K562 (cell line): ENCODE data around the gene SQOR. TPM values are rescaled to one million over a fixed set of nuclear protein-coding genes. Genes with fewer than 3 reads are reported as not detected.

Source experiments
- ATAC-seq: fragments of 200-7000 bp; cut with Tn5 transposase; 3 replicates; pipeline ENCODE4 v1.9.1; 2020; ENCODE audit warnings: moderate library complexity
- BruUV-seq: library from RNA; stranded (reverse); fragments of 400-500 nt; replicated peaks from 2 replicates; lab custom pipeline; 2021; lab: Mats Ljungman, UMichigan
- CTCF ChIA-PET: fragments of 300-600 bp; formaldehyde crosslinking; extraction: SDS; loops from one replicate; lab custom pipeline; 2021; ENCODE audit warnings: low intra/inter-chr PET ratio; lab: Yijun Ruan, JAX
- POLR2A ChIA-PET: fragments of 300-600, 350-650 bp; sonication (Branson Sonifier 250); formaldehyde crosslinking; extraction: SDS; loops from one replicate; lab custom pipeline; 2021; ENCODE audit warnings: antibody characterized with exemption, inconsistent platforms; lab: Yijun Ruan, JAX
- DNase-seq, 4 experiments: peaks; one replicate each; pipeline versions ENCODE4 v3.0.0 to v3.0.0-alpha.2; 2011 to 2018; ENCODE audit warnings: low spot score in 3 of 4, mixed read lengths in 3 of 4; ENCODE audit errors: extremely low read depth in 1 of 4
- FAIRE-seq: peaks from 2 replicates; lab custom pipeline; 2011; peaks lifted over from hg19 to GRCh38; lab: Jason Lieb, UNC
- H2AFZ ChIP-seq: 2 replicates; pipeline ENCODE4 v1.6.0; 2011; ENCODE audit warnings: low read depth, low read length, control low read depth, inconsistent platforms
- H3K27ac ChIP-seq: fragments of 200-600 bp; 3 replicates; pipeline ENCODE4 v1.8.0; 2011; ENCODE audit warnings: low read depth, mild to moderate bottlenecking, control low read depth, inconsistent platforms, low read length, moderate library complexity, mixed read lengths; ENCODE audit errors: extremely low read depth
- H3K27me3 ChIP-seq, 2 experiments: fragments of 300-600 bp in 1 of 2; 2 replicates in 1 of 2; 3 replicates in 1 of 2; pipeline versions ENCODE4 v1.6.0 to v1.8.0; 2011; ENCODE audit warnings: inconsistent platforms in 2 of 2, low read length in 2 of 2, mild to moderate bottlenecking in 1 of 2, mixed read lengths in 1 of 2, moderate library complexity in 1 of 2; ENCODE audit not compliant: control insufficient read depth in 2 of 2, insufficient read depth in 2 of 2
- H3K36me3 ChIP-seq: fragments of 300-600 bp; 3 replicates; pipeline ENCODE4 v1.8.0; 2011; ENCODE audit warnings: mild to moderate bottlenecking, low read length, inconsistent platforms; ENCODE audit not compliant: control insufficient read depth, insufficient read depth
- H3K4me1 ChIP-seq, 2 experiments: fragments of 200-600 bp in 1 of 2; replicated peaks in 1 of 2; 2 replicates in 1 of 2; 3 replicates in 1 of 2; pipeline versions ENCODE4 v1.5.1 to v1.8.0; 2011; ENCODE audit warnings: inconsistent platforms in 2 of 2, low read length in 2 of 2, mild to moderate bottlenecking in 1 of 2, mixed read lengths in 1 of 2, moderate library complexity in 1 of 2; ENCODE audit not compliant: control insufficient read depth in 2 of 2, insufficient read depth in 2 of 2
- H3K4me2 ChIP-seq: 2 replicates; pipeline ENCODE4 v1.6.1; 2011; ENCODE audit warnings: low read length, control low read depth, inconsistent platforms, mixed read lengths; ENCODE audit not compliant: insufficient read depth
- H3K4me3 ChIP-seq: fragments of 200-600 bp; sonication (generic), shearing (Covaris generic); 2 replicates; pipeline ENCODE4 v1.5.1; 2016; ENCODE audit warnings: control low read depth, inconsistent platforms
- H3K79me2 ChIP-seq: fragments of 200-600 bp; 3 replicates; pipeline ENCODE4 v1.8.0; 2011; ENCODE audit warnings: low read length, inconsistent platforms; ENCODE audit not compliant: control insufficient read depth, insufficient read depth
- H3K9ac ChIP-seq, 2 experiments: 2 replicates each; pipeline versions ENCODE4 v1.6.0 to v1.6.1; 2011; ENCODE audit warnings: low read depth in 2 of 2, low read length in 2 of 2, control low read depth in 1 of 2, inconsistent platforms in 1 of 2, mild to moderate bottlenecking in 1 of 2, mixed read lengths in 1 of 2; ENCODE audit not compliant: insufficient read depth in 1 of 2
- H3K9me1 ChIP-seq: one replicate; pipeline ENCODE4 v1.6.0; 2011; ENCODE audit warnings: inconsistent platforms, mild to moderate bottlenecking, low read length, moderate library complexity; ENCODE audit not compliant: control insufficient read depth, insufficient read depth
- H3K9me3 ChIP-seq: replicated peaks from 2 replicates; pipeline ENCODE4 v1.5.1; 2011; ENCODE audit warnings: low read depth, low read length, inconsistent platforms; ENCODE audit not compliant: control insufficient read depth, insufficient read depth
- H4K20me1 ChIP-seq: replicated peaks from 2 replicates; pipeline ENCODE4 v1.6.1; 2011; ENCODE audit warnings: low read length, inconsistent platforms, mixed read lengths; ENCODE audit not compliant: control insufficient read depth, insufficient read depth
- CEBPG ChIP-seq, 3 experiments: fragments of 200-800 bp in 1 of 3; sonication (Bioruptor generic) in 1 of 3; sonication (generic) in 1 of 3; formaldehyde crosslinking in 1 of 3; IDR thresholded peaks in 2 of 3; conservative IDR thresholded peaks in 1 of 3; 2 replicates each; pipeline versions ENCODE4 v1.6.1 to v1.8.0; 2016 to 2022; ENCODE audit warnings: missing compliant biosample characterization in 2 of 3, missing genetic modification characterization in 2 of 3, mild to moderate bottlenecking in 1 of 3, missing genetic modification reagents in 1 of 3
- CREM ChIP-seq: IDR thresholded peaks from 2 replicates; pipeline ENCODE4 v1.6.1; 2014; ENCODE audit warnings: antibody characterized with exemption, low read depth
- FOXJ3 ChIP-seq: sonication (generic); formaldehyde crosslinking; IDR thresholded peaks from 2 replicates; pipeline ENCODE4 v1.4.0; 2020; ENCODE audit warnings: mild to moderate bottlenecking, missing genetic modification reagents
- HDAC6 ChIP-seq: IDR thresholded peaks from 2 replicates; pipeline ENCODE4 v1.6.1; 2012; ENCODE audit warnings: low read depth, mild to moderate bottlenecking, control low read depth, inconsistent platforms, low read length, moderate library complexity
- TOE1 ChIP-seq, 2 experiments: fragments of 450-650 bp in 1 of 2; sonication (generic) in 1 of 2; formaldehyde crosslinking in 1 of 2; IDR thresholded peaks; 2 replicates each; pipeline versions ENCODE4 v1.7.1 to v1.8.0; 2016 to 2022; ENCODE audit warnings: borderline replicate concordance in 2 of 2, mild to moderate bottlenecking in 2 of 2, antibody characterized with exemption in 1 of 2, inconsistent platforms in 1 of 2, low read depth in 1 of 2, missing genetic modification reagents in 1 of 2, moderate library complexity in 1 of 2
- ZNF436 ChIP-seq: fragments of 250-450, 450-650 bp; sonication (Bioruptor Pico); formaldehyde crosslinking; IDR thresholded peaks from 2 replicates; pipeline ENCODE4 v1.7.0; 2020; ENCODE audit warnings: mild to moderate bottlenecking
- WGBS: fragments of 100-300 bp; shearing (Covaris generic); methylation state at CpG from one replicate; pipeline ENCODE4 v1.1.6; 2016; ENCODE audit warnings: low coverage, mixed read lengths; ENCODE audit not compliant: insufficient coverage; ENCODE audit errors: missing lambda C conversion rate; 5-methylcytosine and 5-hydroxymethylcytosine counted together
- in situ Hi-C: fragments of 300-500 bp; cut with MboI; formaldehyde crosslinking; loops from 4 replicates; pipeline ENCODE4 v1.15.0; 2018; ENCODE audit warnings: inconsistent platforms, mixed read lengths
- intact Hi-C: fragments of 100-400 bp; cut with micrococcal nuclease; formaldehyde crosslinking; loops from 2 replicates; pipeline ENCODE4 v1.14.2; 2022
- polyA plus RNA-seq, 8 experiments: library from polyadenylated mRNA; depleted of rRNA in 4 of 8; stranded (reverse) in 5 of 8; unstranded in 3 of 8; fragments of >200 nt; fragmentation: Nextera tagmentation in 2 of 8; fragmentation: Illumina TruSeq in 1 of 8; extraction: Ambion mirVana in 2 of 8; extraction: Trizol in 1 of 8; gene quantifications; 2 replicates each; pipeline versions ENCODE4 v1.2.1 to v1.2.3, GENCODE V29; 2011 to 2014; ENCODE audit warnings: inconsistent platforms in 1 of 8, missing spikeins in 1 of 8
- total RNA-seq, 7 experiments: library from RNA; depleted of rRNA in 6 of 7; stranded (reverse); fragments of >200 nt in 6 of 7; fragmentation: Illumina TruSeq in 2 of 7; extraction: Trizol in 2 of 7; gene quantifications; 2 replicates each; pipeline versions ENCODE4 v1.2.1 to v1.2.3, GENCODE V29; 2011 to 2021; ENCODE audit warnings: low replicate concordance in 1 of 7
- TF ChIP-seq, protein P1 (sequence below): IDR thresholded peaks from 2 replicates; pipeline ENCODE4 v1.6.1; 2016; ENCODE audit warnings: missing genetic modification characterization, missing compliant biosample characterization
- TF ChIP-seq, protein P2 (sequence below): fragments of 450-650 bp; IDR thresholded peaks from 2 replicates; pipeline ENCODE4 v1.7.1; 2018; ENCODE audit warnings: mild to moderate bottlenecking, low read depth; ENCODE audit not compliant: partially characterized antibody
- TF ChIP-seq, protein P3 (sequence below): sonication (generic); formaldehyde crosslinking; IDR thresholded peaks from 2 replicates; pipeline ENCODE4 v1.8.0; 2023; ENCODE audit warnings: mild to moderate bottlenecking, missing genetic modification reagents
- TF ChIP-seq, protein P4 (sequence below): IDR thresholded peaks from 3 replicates; pipeline ENCODE4 v1.6.1; 2011; ENCODE audit warnings: borderline replicate concordance, mild to moderate bottlenecking; ENCODE audit not compliant: insufficient read length, insufficient read depth

SQOR gene
- total and polyA plus RNA-seq, 9 of the 15 experiments (the other 6 are each of a cell fraction or from before 2014, with no cell fraction given), result 0.32 to 1.6 (median 1.1) TPM

DNA sequence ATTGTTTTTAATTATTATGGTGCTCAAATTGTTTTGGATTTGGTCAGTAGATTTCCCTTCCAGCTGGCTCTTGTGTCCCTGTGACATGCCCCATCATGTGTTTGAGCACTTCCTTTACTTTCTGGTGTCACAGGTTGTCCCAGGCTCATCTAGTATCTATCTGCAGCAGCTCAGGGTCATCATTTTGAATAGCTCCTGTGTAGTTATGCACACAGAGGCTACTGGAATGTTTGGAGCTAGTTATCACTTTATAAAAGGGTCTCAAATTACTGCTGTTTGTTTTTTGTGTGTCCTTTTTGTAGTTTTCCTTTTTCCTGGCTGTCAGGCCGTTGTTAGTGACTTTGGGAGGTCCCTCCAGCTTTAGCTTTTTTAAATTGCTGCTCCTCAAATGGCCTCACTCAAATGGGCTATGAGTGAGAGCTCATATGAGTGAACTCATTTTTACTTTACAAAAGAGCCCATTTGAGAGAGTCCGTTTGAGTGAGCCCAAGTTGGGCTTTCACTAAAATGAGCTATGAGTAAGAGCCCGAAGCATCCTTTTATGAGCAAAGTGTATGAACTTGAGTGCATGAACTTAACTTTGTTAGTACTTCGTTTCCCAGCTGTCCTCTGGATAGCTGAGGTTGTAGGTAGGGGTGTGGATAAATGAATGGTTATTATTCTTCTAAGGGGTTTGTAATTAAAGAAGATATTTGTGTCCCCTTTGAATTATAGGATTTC, 43.8 kb downstream of the SQOR start:
- no peak overlapping the region for H2AFZ ChIP-seq
- H3K4me1 ChIP-seq, result no peaks in the 10 kb centered on the region
- H3K9me3 ChIP-seq, result no peaks in the 10 kb centered on the region
- no peak overlapping the region for H3K4me3 ChIP-seq
- ChIA-PET POLR2A (interaction anchor here (0.5 to 1.5 kb wide), 3 partner anchors 9 to 13 kb away, joined by 3 read pairs; no protein-coding TSS in a partner anchor), CTCF (no interaction called here)
- H3K4me2 ChIP-seq, result no peak overlapping the region
- FAIRE-seq, result no peak
- no peaks in the 10 kb centered on the region for H3K79me2 ChIP-seq
- H3K9me1 ChIP-seq, result no peaks in the 10 kb centered on the region
- TF ChIP-seq, protein P1, sequence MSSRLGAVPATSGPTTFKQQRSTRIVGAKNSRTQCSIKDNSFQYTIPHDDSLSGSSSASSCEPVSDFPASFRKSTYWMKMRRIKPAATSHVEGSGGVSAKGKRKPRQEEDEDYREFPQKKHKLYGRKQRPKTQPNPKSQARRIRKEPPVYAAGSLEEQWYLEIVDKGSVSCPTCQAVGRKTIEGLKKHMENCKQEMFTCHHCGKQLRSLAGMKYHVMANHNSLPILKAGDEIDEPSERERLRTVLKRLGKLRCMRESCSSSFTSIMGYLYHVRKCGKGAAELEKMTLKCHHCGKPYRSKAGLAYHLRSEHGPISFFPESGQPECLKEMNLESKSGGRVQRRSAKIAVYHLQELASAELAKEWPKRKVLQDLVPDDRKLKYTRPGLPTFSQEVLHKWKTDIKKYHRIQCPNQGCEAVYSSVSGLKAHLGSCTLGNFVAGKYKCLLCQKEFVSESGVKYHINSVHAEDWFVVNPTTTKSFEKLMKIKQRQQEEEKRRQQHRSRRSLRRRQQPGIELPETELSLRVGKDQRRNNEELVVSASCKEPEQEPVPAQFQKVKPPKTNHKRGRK (tag), result no peak
- TF ChIP-seq FOXJ3 (CRISPR knock-in tag) (no peak), CREM (no peak), TOE1 (IDR thresholded peaks at IDR 0.05; ENCODE audit: borderline replicate concordance) (no peak), TOE1 (CRISPR knock-in tag; IDR thresholded peaks at IDR 0.05; ENCODE audit: borderline replicate concordance, low read depth) (no peak), HDAC6 (no peak), ZNF436 (no peak), CEBPG (CRISPR knock-in tag; IDR thresholded peaks at IDR 0.05) (no peak), CEBPG (tag; conservative IDR thresholded peaks at IDR 0.05 in 1 of 2, IDR thresholded peaks at IDR 0.05 in 1 of 2) (no peak)
- TF ChIP-seq, protein P2, sequence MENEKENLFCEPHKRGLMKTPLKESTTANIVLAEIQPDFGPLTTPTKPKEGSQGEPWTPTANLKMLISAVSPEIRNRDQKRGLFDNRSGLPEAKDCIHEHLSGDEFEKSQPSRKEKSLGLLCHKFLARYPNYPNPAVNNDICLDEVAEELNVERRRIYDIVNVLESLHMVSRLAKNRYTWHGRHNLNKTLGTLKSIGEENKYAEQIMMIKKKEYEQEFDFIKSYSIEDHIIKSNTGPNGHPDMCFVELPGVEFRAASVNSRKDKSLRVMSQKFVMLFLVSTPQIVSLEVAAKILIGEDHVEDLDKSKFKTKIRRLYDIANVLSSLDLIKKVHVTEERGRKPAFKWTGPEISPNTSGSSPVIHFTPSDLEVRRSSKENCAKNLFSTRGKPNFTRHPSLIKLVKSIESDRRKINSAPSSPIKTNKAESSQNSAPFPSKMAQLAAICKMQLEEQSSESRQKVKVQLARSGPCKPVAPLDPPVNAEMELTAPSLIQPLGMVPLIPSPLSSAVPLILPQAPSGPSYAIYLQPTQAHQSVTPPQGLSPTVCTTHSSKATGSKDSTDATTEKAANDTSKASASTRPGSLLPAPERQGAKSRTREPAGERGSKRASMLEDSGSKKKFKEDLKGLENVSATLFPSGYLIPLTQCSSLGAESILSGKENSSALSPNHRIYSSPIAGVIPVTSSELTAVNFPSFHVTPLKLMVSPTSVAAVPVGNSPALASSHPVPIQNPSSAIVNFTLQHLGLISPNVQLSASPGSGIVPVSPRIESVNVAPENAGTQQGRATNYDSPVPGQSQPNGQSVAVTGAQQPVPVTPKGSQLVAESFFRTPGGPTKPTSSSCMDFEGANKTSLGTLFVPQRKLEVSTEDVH, result no peak
- TF ChIP-seq, protein P3, sequence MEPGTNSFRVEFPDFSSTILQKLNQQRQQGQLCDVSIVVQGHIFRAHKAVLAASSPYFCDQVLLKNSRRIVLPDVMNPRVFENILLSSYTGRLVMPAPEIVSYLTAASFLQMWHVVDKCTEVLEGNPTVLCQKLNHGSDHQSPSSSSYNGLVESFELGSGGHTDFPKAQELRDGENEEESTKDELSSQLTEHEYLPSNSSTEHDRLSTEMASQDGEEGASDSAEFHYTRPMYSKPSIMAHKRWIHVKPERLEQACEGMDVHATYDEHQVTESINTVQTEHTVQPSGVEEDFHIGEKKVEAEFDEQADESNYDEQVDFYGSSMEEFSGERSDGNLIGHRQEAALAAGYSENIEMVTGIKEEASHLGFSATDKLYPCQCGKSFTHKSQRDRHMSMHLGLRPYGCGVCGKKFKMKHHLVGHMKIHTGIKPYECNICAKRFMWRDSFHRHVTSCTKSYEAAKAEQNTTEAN (CRISPR knock-in tag), result no peak
- TF ChIP-seq, protein P4, sequence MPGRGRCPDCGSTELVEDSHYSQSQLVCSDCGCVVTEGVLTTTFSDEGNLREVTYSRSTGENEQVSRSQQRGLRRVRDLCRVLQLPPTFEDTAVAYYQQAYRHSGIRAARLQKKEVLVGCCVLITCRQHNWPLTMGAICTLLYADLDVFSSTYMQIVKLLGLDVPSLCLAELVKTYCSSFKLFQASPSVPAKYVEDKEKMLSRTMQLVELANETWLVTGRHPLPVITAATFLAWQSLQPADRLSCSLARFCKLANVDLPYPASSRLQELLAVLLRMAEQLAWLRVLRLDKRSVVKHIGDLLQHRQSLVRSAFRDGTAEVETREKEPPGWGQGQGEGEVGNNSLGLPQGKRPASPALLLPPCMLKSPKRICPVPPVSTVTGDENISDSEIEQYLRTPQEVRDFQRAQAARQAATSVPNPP, result no peak
- WGBS, result 3% methylated on average over 4 of the region's 4 CpGs
- no peaks in the 10 kb centered on the region for H3K36me3 ChIP-seq
- H3K9ac ChIP-seq, result no peak overlapping the region
- H3K27ac ChIP-seq, result no peak overlapping the region
- DNase-seq, result no peak
- in situ Hi-C loops (no loop called here), intact Hi-C loops (no loop called here)
- H4K20me1 ChIP-seq, result no peaks in the 10 kb centered on the region
- BruUV-seq, result no TSS peak
- ATAC-seq, result no peak
- peaks cover 3 to 4% of the 10 kb centered on the region in 2 experiments; a peak in 1 of 5 replicates for H3K27me3 ChIP-seq
